GM21515 (cell line): ENCODE measurements around the gene AHNAK.
"Not testable (repeated sequence)": the region's sequence is repeated elsewhere in the genome, so short reads cannot be mapped to it uniquely, and the experiment has no call there.

ENCODE experiments used
- ATAC-seq: cut with Tn5 transposase; IDR thresholded peaks from one replicate; pipeline ENCODE4 v1.9.1; 2021; ENCODE audit not compliant: unreplicated experiment

Gene AHNAK

DNA sequence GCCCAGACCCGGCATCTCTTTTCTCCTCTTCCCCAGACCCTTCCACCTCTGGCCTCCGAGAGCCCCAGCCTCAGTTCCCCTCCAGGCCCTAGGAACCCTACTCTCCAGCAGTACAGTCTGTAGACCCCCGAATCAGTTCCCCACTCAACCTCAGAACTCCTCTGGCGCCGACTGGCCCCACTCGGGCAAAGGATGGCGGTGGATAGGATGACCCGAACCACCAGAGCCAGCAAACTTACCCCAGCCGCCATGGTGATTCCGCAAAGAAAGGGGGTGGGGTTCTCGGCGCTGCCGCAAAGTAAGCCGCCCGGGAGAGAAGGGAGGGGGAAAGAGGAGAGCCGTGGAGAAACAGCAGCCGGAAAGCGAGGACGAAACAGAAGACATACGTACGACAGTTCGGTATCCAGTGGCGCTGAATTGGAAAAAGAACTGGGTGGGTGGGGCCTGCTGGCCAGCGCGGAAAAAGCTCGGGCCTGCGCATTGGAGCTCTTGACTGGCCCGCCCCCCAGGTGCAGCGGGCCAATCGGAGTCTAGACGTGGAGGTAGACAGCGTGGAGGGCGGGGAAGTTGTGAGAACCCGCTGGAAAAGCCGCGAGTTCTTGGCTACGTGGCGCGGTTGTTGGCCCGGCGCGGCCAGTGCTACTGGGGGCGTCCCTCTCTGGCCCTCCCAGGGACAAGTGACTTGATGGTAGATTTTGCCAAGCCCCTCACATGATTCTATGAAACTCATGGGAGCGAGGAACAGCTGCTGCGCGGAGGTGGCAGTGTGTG lies 27.2 kb upstream of the AHNAK start, which contains the start of gene EEF1G:
EEF1G (minus strand) TSS at position 300 of the 771 bp plus-strand sequence; CDS start at position 251, 49 bp downstream.
- ATAC-seq: peak; percentile 79

DNA sequence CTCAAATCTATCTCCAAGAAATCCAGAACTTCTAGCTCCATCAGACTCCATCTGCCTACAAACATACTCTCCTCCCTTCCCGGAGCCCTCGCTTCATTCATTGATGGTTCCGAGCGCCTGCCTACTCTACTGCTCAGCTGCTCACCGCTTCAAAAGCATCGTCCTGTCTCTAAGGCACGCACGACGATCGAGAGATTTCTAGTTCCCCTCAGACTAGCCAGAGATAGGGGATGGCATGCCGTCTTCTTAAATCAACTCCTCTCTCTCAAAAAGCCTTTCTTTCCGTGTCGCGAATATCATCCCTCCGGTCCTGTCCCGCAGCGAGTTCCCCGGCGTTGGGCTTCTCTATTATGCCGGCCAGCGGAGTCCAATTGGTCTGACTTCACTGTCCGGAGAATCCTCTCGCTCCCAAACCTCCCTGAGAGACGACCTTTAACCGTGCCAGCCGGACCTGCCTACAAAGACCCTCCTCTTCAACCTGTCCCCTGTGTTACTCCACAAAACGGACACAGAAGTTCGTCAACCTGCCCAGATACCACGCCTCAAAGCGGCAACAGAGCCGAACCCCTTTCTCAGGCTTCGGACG lies 26.5 kb upstream of the AHNAK start:
- no peak for ATAC-seq

DNA sequence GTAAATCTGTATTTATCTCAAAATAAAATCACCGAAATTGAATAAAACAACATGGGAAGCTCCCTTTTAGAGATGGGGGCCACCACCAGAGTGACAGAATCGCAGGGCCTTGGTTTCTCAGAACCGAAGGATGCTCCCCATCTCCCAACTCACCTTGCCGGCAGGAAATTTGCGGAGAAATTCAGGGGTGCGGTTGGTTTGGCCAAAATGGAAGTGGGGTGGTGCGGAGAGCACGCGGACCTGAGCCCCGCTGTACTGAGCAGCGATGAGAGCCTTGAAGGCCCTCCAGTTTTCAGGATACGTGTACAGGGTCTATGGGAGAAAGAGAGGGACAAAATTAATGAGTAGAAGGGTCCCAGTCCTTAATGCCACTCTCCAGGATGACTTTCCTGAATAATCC lies 25.8 kb upstream of the AHNAK start:
- ATAC-seq: no peak

DNA sequence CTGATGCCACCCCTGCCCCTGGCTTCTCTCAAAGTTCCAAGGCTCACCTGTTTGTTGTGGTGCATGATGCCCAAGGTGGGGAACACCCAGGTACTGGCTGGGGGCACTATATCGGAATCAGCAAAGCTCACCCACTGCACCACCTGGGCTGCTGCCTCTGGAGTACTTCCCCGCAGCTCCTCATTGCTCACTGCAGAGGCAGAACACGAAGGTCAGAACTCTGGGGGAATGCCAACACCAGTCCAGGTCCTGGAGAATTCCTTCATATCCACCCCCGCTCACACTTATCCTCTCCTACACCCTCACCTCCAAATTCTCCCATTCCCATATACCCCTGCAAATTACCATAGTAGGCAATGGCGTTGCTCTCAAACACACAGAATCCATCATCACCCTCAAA lies 24.9 kb upstream of the AHNAK start:
- ATAC-seq: not testable (repeated sequence)

DNA sequence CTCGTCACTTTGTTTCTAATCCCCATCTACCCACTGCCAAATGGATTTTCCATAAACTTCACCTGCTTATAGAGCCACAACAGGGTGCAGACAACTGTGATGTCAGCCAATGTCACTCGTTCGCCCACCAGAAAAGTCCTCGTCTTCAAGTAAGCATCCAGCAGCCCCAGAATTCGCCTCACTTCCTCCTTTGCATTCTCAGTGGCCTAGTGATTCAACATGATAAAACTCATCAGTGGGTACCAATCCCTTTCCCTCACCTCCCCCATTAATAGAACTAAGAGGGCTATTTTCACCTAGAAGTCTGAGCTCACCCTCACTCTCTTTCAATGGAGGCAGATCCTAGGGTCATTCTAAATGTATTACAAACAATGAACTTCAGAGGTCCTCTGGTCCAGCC lies 24.3 kb upstream of the AHNAK start:
- ATAC-seq: not testable (repeated sequence)

DNA sequence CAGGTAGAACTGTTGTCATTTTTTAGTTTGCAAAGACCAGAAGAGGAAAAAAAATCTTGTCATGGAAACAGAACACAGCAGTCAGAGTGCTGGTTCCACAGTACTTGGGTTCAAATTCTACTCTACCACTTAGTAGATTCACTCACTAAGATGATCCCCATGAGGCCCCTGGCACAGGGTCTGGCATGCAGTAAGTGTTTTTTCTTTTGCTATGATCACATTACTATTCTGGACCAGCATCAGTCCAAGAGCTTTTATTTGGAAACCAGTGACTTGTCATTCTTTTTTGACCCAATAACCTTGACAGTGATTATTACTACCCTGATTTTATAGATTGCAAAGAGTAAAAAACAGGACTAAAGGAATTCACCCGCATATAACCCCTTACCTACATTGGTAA lies 23.0 kb upstream of the AHNAK start:
- no peak for ATAC-seq

DNA sequence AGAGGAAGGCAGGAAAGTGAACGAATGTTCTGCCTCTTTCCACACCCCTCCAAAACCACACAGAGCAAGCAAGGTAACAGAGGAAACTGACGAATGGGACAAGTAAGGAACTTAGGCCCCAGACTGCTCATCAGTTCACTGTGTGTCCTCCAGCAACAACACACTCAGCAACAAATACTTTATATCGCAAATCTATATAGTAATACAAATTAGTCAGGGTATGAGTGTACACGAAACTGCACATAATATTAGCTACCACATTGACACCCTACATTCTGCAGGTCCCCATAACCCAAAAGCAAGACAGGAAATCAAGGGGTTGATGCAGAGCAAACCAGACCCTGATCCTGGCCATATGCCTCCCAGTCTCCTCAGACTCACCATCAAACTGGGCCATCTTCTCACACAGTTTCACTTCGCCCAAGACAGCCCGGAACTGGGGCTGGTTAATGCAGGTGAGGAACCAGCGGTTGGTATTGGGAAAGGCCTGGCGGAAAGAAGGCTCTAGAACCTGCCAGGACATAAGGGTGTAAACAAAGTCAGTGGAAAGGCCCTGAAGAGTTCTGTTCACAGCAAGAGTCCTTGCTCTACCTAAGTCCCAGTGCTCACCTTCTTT lies 20.5 kb upstream of the AHNAK start:
- ATAC-seq: no peak

DNA sequence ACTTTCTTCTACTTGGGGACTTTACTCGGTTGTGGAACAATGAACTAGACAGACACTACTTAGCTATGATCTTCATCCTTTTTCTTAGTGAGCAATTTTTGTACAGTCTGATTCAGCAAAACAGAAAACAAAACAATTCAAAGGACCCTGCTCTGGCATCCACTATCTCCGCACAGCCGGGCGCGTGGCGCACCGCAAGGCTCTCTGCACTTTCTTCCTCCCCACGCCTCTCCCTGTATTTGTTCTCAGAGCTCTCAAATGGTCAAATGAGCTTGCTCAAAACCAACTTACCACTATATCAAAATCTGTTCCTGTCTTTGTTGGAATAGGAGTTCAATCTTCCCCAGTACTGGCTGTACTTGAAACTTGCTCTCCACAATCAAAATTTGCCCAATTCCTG lies 19.6 kb upstream of the AHNAK start:
- ATAC-seq: no peak

DNA sequence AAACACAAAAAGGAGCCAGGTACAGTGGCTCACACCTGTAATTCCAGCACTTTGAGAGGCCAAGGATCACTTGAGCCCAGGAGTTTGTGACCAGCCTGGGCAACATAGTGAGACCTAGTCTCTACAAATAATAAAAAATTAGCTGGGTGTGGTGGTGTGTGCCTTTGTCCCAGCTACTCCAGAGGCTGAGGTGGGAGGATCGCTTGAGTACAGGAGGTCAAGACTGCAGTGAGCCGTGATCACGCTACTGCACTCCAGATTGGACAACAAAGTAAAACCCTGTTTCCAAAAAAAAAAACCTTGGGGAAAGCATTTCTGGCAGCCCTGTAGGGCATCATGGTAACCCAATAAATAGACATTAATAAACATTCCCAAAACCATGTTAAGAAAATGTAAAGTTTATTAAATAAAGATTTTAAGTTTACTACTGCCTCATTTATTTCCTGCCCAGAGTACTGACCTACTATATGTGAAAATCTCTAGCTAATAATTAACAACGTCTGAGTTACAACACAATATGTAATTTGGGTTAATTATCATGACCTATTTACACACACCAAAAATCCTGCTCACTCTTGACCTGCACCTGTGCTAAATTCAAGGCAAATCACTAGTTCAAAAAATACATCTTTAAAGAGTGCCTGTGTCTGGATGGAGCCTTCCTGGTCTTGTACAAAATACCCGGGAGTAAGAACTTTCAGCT lies 18.6 kb upstream of the AHNAK start:
- ATAC-seq: no peak

DNA sequence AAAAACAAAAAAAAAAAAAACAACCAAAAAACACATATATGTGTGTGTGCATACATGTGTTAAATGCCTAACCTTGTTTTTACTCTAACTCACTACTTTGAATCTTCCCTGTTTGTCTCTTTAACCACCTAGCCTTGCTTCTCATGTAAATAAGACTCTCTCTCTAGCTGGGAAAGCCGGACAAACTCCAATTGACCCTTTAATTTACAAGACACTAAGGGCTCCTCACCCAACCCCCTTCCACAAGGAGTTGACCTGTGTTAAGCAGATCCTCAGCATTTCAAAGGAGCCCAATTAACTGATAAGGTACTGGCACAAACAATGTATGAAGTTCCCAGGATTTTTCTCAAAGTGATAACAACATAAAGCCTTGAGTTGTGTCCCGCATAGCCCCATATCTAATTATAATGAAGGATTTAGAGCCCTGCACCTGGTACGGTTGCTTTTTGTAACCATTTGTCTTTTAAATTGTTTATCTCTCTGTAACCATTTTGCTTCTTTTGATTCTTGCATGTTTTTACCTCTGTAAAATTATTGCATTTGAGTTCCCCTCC lies 15.1 kb upstream of the AHNAK start:
- not testable (repeated sequence) for ATAC-seq

DNA sequence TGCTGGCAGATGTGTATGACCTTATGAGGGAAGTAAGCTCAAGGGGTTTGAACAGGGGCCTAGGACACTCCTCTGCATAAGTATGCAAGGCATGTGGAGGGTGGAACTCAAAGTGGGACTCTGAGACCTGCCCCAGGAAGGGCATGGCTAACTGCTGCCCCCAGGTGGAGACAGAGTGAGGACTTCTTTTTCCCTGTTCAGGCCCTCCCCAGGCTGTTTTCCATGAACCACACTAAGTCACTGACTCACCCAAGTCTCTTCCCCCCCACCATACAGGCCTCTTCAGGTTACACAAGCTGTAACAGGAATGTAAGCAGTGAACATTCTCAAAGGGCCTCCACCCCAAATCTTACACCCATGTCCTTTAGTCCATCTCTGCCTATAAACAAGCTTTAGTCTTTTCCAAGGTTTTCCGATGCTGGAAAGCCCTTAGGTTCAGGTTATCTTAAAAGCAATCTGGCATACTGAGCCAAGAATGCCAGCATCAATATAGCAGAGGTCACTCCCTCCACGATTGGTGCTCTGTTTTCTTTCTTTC lies 14.0 kb upstream of the AHNAK start:
- ATAC-seq: no peak

DNA sequence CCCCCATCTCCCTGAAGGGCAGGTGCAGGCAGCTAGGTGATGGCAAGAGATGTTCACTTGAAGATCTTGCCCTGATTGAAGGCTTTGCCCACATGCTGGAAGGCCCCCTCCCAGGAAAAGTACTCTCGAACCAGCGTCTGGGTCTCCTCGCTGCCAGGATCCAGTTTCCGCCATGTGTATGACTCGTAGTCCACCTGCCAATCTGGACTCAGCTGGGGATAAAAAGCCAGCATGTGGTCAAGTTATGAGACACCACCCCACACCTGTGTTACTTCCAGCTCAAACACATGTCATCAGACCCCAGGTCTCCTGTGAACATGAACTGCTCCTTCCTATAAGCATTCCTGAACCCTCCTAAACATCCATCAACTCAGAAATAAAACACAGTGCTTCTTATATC lies 13.0 kb upstream of the AHNAK start:
- not testable (repeated sequence) for ATAC-seq

DNA sequence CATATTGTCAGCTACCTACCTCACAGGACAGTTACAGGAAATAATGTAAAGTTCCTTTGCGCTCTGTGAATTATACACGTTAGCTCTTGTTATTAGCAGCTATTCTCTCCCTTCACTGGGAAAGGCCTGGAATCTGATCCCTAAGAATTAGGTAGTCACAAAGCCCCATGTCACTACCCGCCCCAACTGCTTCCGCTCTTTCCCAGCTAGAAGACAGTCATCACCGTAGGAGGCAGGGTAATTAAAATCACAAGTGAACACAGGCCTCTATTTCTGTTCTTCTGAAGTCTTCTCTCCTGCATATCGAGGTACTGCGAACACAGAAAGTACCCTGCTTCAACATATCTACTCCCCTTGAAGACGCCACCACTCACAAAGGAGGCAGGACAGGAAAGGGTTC lies 12.6 kb upstream of the AHNAK start:
- no peak for ATAC-seq

DNA sequence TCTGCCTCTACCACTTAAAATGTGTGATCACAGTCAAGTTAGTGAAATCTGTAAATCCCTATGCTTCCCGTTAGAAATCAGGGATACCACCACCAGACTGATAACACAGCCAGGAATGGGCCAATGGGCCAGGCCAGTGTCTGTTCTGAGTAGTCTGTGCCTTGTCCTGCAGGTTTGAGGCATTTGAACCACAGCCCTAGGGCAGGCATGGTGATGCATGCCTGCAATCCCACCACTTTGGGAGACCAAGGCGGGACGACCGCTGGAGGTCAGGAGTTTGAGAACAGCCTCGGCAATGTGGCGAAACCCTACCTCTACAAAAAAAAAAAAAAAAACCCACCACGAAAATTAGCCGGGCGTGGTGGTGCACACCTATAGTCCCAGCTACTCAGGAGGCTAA lies 12.1 kb upstream of the AHNAK start:
- no peak for ATAC-seq

DNA sequence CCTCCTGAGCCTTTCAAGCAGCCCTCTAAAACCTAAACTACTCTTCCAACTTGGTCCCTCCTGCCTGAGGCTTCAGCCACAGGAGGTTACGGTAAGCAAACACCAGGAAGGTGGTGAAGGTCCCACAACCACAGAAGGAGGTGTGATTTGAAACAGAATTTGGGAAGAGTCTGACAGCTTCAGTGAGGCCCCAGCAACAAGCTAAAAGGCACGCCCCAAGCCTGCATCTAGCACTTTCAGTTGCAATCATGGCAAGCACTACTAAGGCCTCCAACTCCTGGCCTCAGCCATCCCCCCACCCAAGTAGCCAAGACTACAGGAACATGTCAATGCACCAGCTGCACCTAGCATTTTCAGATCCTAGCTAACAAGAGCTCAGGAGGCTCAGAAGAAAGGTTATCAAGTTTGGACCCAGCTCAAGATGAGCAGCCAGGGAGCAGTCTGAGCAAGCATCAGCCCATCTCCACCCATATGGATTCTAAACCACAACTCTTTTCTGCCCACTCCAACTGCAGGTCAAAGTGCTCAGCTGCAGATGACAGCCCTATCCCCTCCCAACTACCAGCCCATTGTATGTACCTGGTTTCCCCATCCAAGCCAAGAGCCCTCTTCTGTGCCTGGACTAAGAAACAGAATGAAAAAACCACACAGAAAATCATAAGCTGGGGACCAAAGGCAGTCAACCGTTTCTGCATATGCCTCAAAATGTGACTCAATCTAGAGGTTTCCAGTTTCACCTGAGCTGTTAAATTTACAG lies 10.4 kb upstream of the AHNAK start:
- ATAC-seq: peak; percentile 28

DNA sequence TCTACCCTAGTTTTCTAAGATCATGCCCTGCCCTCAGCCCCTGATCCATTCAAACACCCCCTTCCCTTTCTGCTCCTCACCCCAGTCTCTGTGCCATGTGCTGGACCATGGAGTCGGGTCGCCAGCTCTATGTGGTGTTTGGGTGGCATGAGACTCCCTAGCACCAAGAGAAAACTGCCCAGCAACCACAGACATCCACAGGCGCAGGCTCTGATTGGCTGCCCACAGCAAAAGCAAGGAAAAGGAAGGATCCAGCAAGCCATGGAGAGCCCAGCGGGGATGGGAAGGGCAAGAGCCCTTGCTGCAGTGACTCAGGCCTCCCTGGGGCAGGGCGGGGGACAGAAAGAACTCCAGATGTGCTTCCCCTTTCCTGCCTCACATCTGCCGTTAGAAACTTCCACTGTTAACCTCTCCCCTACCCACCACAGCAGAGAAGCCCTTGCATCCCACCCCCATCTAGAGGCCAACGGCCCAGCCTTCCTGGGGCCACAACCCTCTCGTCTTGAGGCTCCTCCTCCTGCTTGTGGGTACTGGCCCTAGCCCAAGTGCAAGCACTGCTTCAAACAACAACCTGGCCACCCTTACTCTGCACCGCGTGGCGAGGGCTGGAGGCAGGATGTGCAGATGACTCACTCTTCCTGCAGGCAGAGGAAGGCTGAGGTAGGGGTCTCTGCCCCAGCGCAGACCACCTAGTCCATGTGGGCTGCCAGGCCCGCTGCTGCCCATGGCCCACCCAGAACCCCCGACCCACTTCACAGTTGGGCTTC lies 9.7 kb upstream of the AHNAK start:
- peak; percentile 28 for ATAC-seq

DNA sequence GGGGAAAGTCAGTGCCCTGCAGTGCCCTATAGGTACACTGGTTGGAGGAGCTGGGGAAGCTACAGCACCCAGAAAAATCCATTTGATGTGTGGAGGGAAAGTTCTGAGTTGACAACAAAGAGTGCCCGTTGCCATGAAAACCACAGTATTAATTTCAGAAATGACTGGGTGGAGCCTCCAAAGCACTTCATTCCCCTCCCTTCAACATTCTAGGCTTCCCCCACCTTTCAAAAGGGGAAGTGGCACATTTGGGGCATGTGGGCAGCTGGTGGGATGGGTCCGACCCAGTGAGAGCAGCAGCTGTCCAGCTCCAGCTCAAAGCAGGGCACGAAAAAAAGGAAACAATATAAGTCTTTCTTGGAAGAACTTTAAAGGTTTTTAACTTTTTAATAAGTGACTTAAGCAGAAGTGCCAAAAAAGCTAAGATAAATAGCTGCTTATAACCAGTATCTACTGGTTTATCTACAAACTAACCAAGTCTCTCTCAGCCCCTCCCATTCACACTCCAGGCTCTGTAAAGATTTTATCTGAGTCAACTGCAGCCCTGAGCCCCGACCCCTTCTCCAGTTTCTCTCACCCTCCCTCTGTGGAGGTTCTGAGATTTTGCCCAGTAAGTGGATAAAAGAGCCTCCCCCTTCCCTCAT lies 9.0 kb upstream of the AHNAK start:
- no peak for ATAC-seq

DNA sequence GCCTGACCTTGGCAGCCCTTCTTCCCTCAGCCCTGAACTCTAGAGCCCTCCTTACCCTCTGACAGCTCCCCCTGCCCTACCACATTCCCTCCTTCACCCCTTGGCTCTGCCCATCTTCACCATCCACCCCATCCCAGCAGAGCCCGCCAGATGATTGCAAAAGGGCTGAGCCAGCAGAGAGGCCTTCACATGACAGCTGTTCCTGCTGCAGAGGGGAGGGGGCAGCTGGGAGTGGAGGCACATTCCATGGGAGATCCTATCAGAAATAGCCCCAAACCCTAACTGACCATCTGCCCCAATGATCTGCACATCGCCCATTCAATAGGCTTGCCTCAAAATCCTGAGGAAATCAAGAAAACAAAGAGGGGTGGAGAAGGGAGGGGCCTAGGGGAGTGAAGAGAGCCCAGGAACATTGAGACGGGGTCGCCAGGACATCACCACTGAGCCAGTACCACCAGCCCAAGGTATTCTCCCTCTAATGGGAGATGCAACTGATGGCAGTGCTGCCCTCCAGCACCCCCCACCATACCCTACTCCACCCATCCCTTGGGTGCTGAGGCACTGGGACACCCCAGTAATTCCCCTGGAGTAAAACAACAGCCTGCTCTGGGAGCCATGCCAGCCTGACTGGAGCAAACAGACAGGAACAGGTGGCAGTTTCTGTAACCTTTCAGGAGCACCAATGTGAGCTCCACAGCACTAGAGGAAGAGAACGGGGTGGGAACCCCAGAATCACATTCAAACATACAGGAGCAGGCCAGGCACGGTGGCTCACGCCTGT lies 8.0 kb upstream of the AHNAK start:
- ATAC-seq: no peak
